IMR-90 (cell line): ENCODE data around the gene USP31. TPM values are rescaled to one million over a fixed set of nuclear protein-coding genes. Genes with fewer than 3 reads are reported as not detected.

Experiments used
- ATAC-seq: fragments of 200-7000 bp; cut with Tn5 transposase; 2 replicates; pipeline ENCODE4 v1.9.1; 2020; ENCODE audit warnings: low read depth, mild to moderate bottlenecking, moderate library complexity
- BruUV-seq: library from RNA; stranded (reverse); fragments of 400-500 nt; replicated peaks from 2 replicates; lab custom pipeline; 2021; lab: Mats Ljungman, UMichigan
- CTCF ChIA-PET: fragments of 300-600 bp; formaldehyde crosslinking; extraction: SDS; loops from one replicate; lab custom pipeline; 2021; ENCODE audit warnings: antibody characterized with exemption; lab: Yijun Ruan, JAX
- POLR2A ChIA-PET: fragments of 300-600 bp; sonication (Branson Sonifier 250); formaldehyde crosslinking; loops from one replicate; lab custom pipeline; 2022; ENCODE audit warnings: antibody characterized with exemption; ENCODE audit not compliant: unreplicated experiment; lab: Charles Lee
- DNase-seq: peaks from one replicate; pipeline ENCODE4 v3.0.0; 2013
- H2AFZ ChIP-seq: replicated peaks from 2 replicates; pipeline ENCODE3; 2013; ENCODE audit warnings: low read length, mild to moderate bottlenecking; ENCODE audit not compliant: poor library complexity
- H2AK5ac ChIP-seq: 2 replicates; pipeline ENCODE4 v1.6.1; 2013; ENCODE audit warnings: low read depth, low read length, inconsistent platforms
- H2AK9ac ChIP-seq: replicated peaks from 2 replicates; pipeline ENCODE3; 2013; ENCODE audit warnings: mild to moderate bottlenecking, low read depth, low read length, moderate library complexity; ENCODE audit not compliant: poor library complexity
- H2BK120ac ChIP-seq: 2 replicates; pipeline ENCODE4 v1.6.1; 2013; ENCODE audit warnings: low read depth, low read length, inconsistent platforms
- H2BK15ac ChIP-seq: 3 replicates; pipeline ENCODE4 v1.6.1; 2013; ENCODE audit warnings: low read depth, low read length, inconsistent platforms
- H2BK20ac ChIP-seq: 2 replicates; pipeline ENCODE4 v1.6.1; 2013; ENCODE audit warnings: low read depth, mild to moderate bottlenecking, inconsistent platforms, low read length, moderate library complexity
- H2BK5ac ChIP-seq: 2 replicates; pipeline ENCODE4 v1.6.1; 2013; ENCODE audit warnings: mild to moderate bottlenecking, low read depth, low read length, inconsistent platforms; ENCODE audit not compliant: poor library complexity, severe bottlenecking
- H3K14ac ChIP-seq: replicated peaks from 2 replicates; pipeline ENCODE4 v1.6.1; 2013; ENCODE audit warnings: low read depth, low read length, inconsistent platforms
- H3K18ac ChIP-seq: 2 replicates; pipeline ENCODE4 v1.6.1; 2013; ENCODE audit warnings: low read depth, low read length, control low read depth
- H3K23ac ChIP-seq: 2 replicates; pipeline ENCODE4 v1.6.1; 2013; ENCODE audit warnings: low read depth, low read length, inconsistent platforms
- H3K27ac ChIP-seq: 2 replicates; pipeline ENCODE4 v1.5.1; 2013; ENCODE audit warnings: mild to moderate bottlenecking, control low read depth, low read length; ENCODE audit not compliant: insufficient read depth
- H3K27me3 ChIP-seq: 2 replicates; pipeline ENCODE4 v1.6.1; 2013; ENCODE audit warnings: low read length; ENCODE audit not compliant: control insufficient read depth, insufficient read depth
- H3K36me3 ChIP-seq: 2 replicates; pipeline ENCODE4 v1.6.1; 2013; ENCODE audit warnings: low read length, mixed read lengths; ENCODE audit not compliant: control insufficient read depth, insufficient read depth
- H3K4ac ChIP-seq: 2 replicates; pipeline ENCODE4 v1.6.1; 2013; ENCODE audit warnings: low read depth, low read length, inconsistent platforms
- H3K4me1 ChIP-seq: 2 replicates; pipeline ENCODE4 v1.6.1; 2013; ENCODE audit warnings: low read length, mixed read lengths; ENCODE audit not compliant: control insufficient read depth, insufficient read depth
- H3K4me2 ChIP-seq: 2 replicates; pipeline ENCODE4 v1.6.1; 2013; ENCODE audit warnings: low read depth, mild to moderate bottlenecking, control low read depth, low read length, moderate library complexity
- H3K4me3 ChIP-seq: 2 replicates; pipeline ENCODE4 v1.5.1; 2013; ENCODE audit warnings: low read depth, mild to moderate bottlenecking, control low read depth, low read length, moderate library complexity; ENCODE audit not compliant: insufficient read depth
- H3K56ac ChIP-seq: 2 replicates; pipeline ENCODE4 v1.6.1; 2013; ENCODE audit warnings: low read length, inconsistent platforms; ENCODE audit not compliant: insufficient read depth; ENCODE audit errors: extremely low read depth
- H3K79me1 ChIP-seq, 2 experiments: 2 replicates each; pipeline ENCODE4 v1.6.1; 2013; ENCODE audit warnings: low read length in 2 of 2, inconsistent platforms in 1 of 2, low read depth in 1 of 2
- H3K9ac ChIP-seq: 2 replicates; pipeline ENCODE4 v1.6.1; 2013; ENCODE audit warnings: low read depth, low read length, control low read depth
- H3K9me1 ChIP-seq: 2 replicates; pipeline ENCODE4 v1.6.1; 2013; ENCODE audit warnings: low read length, inconsistent platforms; ENCODE audit not compliant: insufficient read depth
- H3K9me3 ChIP-seq: 2 replicates; pipeline ENCODE4 v1.6.1; 2013; ENCODE audit warnings: low read length; ENCODE audit not compliant: control insufficient read depth, insufficient read depth
- H4K20me1 ChIP-seq: 2 replicates; pipeline ENCODE4 v1.6.1; 2013; ENCODE audit warnings: low read length, inconsistent platforms; ENCODE audit not compliant: insufficient read depth
- H4K5ac ChIP-seq: 2 replicates; pipeline ENCODE4 v1.6.1; 2013; ENCODE audit warnings: mild to moderate bottlenecking, low read depth, low read length, control low read depth
- H4K8ac ChIP-seq, 2 experiments: 2 replicates each; pipeline ENCODE4 v1.6.1; 2013; ENCODE audit warnings: low read depth in 2 of 2, low read length in 2 of 2, control low read depth in 1 of 2, inconsistent platforms in 1 of 2
- H4K91ac ChIP-seq: 2 replicates; pipeline ENCODE4 v1.6.1; 2013; ENCODE audit warnings: low read depth, low read length, inconsistent platforms; ENCODE audit not compliant: insufficient read depth
- BHLHE40 ChIP-seq: fragments of 150-350 bp; IDR thresholded peaks from 2 replicates; pipeline ENCODE4 v1.6.1; 2016; ENCODE audit warnings: mild to moderate bottlenecking, low read depth, low read length
- CEBPB ChIP-seq: IDR thresholded peaks from 2 replicates; pipeline ENCODE4 v1.6.1; 2012; ENCODE audit warnings: low read depth, low read length, improper control_type of control experiment
- CHD1 ChIP-seq: IDR thresholded peaks from 2 replicates; pipeline ENCODE4 v1.6.1; 2012; ENCODE audit warnings: low read depth, low read length, improper control_type of control experiment
- CTCF ChIP-seq: conservative IDR thresholded peaks from 2 replicates; pipeline ENCODE4 v1.5.1; 2012; ENCODE audit warnings: mild to moderate bottlenecking, low read depth, low read length, improper control_type of control experiment
- ELK1 ChIP-seq: fragments of 150-350 bp; IDR thresholded peaks from 2 replicates; pipeline ENCODE4 v1.6.1; 2016; ENCODE audit warnings: low read depth, mild to moderate bottlenecking, low read length, moderate library complexity, borderline replicate concordance
- FOS ChIP-seq: fragments of 150-350 bp; IDR thresholded peaks from 2 replicates; pipeline ENCODE4 v1.6.1; 2016; ENCODE audit warnings: low read depth, low read length
- MAFK ChIP-seq: IDR thresholded peaks from 2 replicates; pipeline ENCODE4 v1.6.1; 2012; ENCODE audit warnings: low read depth, low read length, improper control_type of control experiment
- MAZ ChIP-seq: IDR thresholded peaks from 2 replicates; pipeline ENCODE4 v1.6.1; 2012; ENCODE audit warnings: low read depth, mild to moderate bottlenecking, low read length, improper control_type of control experiment, moderate library complexity, borderline replicate concordance
- MXI1 ChIP-seq: IDR thresholded peaks from 2 replicates; pipeline ENCODE4 v1.6.1; 2012; ENCODE audit warnings: low read depth, mild to moderate bottlenecking, low read length, moderate library complexity, borderline replicate concordance
- NFE2L2 ChIP-seq: fragments of 150-350 bp; IDR thresholded peaks from 2 replicates; pipeline ENCODE4 v1.6.1; 2016; ENCODE audit warnings: low read depth, mild to moderate bottlenecking, low read length
- POLR2A ChIP-seq: IDR thresholded peaks from 2 replicates; pipeline ENCODE4 v1.6.1; 2012; ENCODE audit warnings: mild to moderate bottlenecking, low read depth, low read length
- RAD21 ChIP-seq: IDR thresholded peaks from 2 replicates; pipeline ENCODE4 v1.6.1; 2012; ENCODE audit warnings: low read length, improper control_type of control experiment
- RCOR1 ChIP-seq: IDR thresholded peaks from 2 replicates; pipeline ENCODE4 v1.6.1; 2012; ENCODE audit warnings: mild to moderate bottlenecking, low read length, improper control_type of control experiment; ENCODE audit not compliant: insufficient replicate concordance
- RFX5 ChIP-seq: IDR thresholded peaks from 2 replicates; pipeline ENCODE4 v1.8.0; 2012; ENCODE audit warnings: low read depth, mild to moderate bottlenecking, low read length, moderate library complexity
- SMC3 ChIP-seq: fragments of 150-350 bp; IDR thresholded peaks from 2 replicates; pipeline ENCODE4 v1.6.1; 2016; ENCODE audit warnings: low read depth, mild to moderate bottlenecking, antibody characterized with exemption, low read length, moderate library complexity
- USF2 ChIP-seq: fragments of 150-350 bp; IDR thresholded peaks from 2 replicates; pipeline ENCODE4 v1.6.1; 2017; ENCODE audit warnings: mild to moderate bottlenecking, antibody characterized with exemption, low read length, low read depth
- WGBS, 2 experiments: methylation state at CpG; one replicate each; pipeline versions ENCODE4 v1.1.5 to v1.1.7; 2013; ENCODE audit warnings: missing lambda C conversion rate in 2 of 2; ENCODE audit not compliant: insufficient read length in 1 of 2; ENCODE audit errors: extremely low coverage in 2 of 2; 5-methylcytosine and 5-hydroxymethylcytosine counted together
- dilution Hi-C: fragments of 300-500 bp; cut with HindIII; formaldehyde crosslinking; loops from one replicate; pipeline ENCODE4 v1.14.3; 2018; ENCODE audit warnings: low sequenced_read_pairs; ENCODE audit not compliant: unreplicated experiment
- in situ Hi-C: fragments of 300-500 bp; cut with MboI; formaldehyde crosslinking; loops from 3 replicates; pipeline ENCODE4 v1.14.3; 2019; ENCODE audit warnings: low sequenced_read_pairs, inconsistent platforms, mixed read lengths
- intact Hi-C: fragments of 100-400 bp; cut with micrococcal nuclease; formaldehyde crosslinking; loops from 2 replicates; pipeline ENCODE4 v1.10.0; 2022
- polyA plus RNA-seq, 3 experiments: library from polyadenylated mRNA; depleted of rRNA; stranded (reverse); fragments of >200 nt; gene quantifications; 2 replicates each; pipeline ENCODE4 v1.2.3, GENCODE V29; 2012; ENCODE audit warnings: low replicate concordance in 1 of 3
- total RNA-seq: library from RNA; depleted of rRNA; stranded (reverse); fragments of >200 nt; gene quantifications from 2 replicates; pipeline ENCODE4 v1.2.3, GENCODE V29; 2012

Gene USP31
- total and polyA plus RNA-seq, 2 of the 4 experiments (the other 2 are of a cell fraction), result 2.9 to 3.4 TPM

- Histone ChIP-seq H3K9ac (no peak overlapping the region), H3K9me3 (no peaks in the 10 kb centered on the region), H2BK15ac (no peak overlapping the region), H4K91ac (no peak overlapping the region), H2BK120ac (no peak overlapping the region), H3K4ac (no peak overlapping the region), H3K9me1 (peaks cover 6% of the 10 kb centered on the region), H3K4me2 (no peak overlapping the region), H3K18ac (no peak overlapping the region), H2BK5ac (no peak overlapping the region), H3K27me3 (no peaks in the 10 kb centered on the region), H2AK5ac (no peak overlapping the region), H3K36me3 (no peaks in the 10 kb centered on the region), H4K8ac (no peak overlapping the region), H3K4me1 (peaks cover 9% of the 10 kb centered on the region), H2AK9ac (no peak overlapping the region), H3K27ac (no peak overlapping the region), H4K5ac (no peak overlapping the region), H3K14ac (no peak overlapping the region), H3K4me3 (no peak overlapping the region), H3K23ac (no peak overlapping the region), H3K79me1 (peaks cover 17 to 56% of the 10 kb centered on the region in 2 experiments; a peak in 3 of 4 replicates), H3K56ac (no peak overlapping the region), H4K20me1 (peaks cover 59% of the 10 kb centered on the region), H2BK20ac (no peak overlapping the region), H2AFZ (no peak overlapping the region)
- in situ Hi-C loops (no loop called here), dilution Hi-C loops (no loop called here), intact Hi-C loops (no loop called here)
- 100% methylated on average over 1 of the region's 5 CpGs; no CpG with 5 or more reads in 1 of the 2 experiments for WGBS, 2 experiments
- TF ChIP-seq RCOR1 (no peak), FOS (no peak), BHLHE40 (no peak), MXI1 (no peak), MAFK (no peak), USF2 (no peak), SMC3 (no peak), CHD1 (no peak), POLR2A (no peak), CEBPB (no peak), RAD21 (no peak), RFX5 (no peak), MAZ (no peak), CTCF (no peak), ELK1 (no peak), NFE2L2 (no peak)
- no TSS peak for BruUV-seq
- POLR2A ChIA-PET, result no interaction called here
- CTCF ChIA-PET, result interaction anchor here (1.0 kb wide), 1 partner anchor 12 kb away, joined by 4 read pairs; no protein-coding TSS in a partner anchor
- ATAC-seq (no peak), DNase-seq (no peak)
These were observed 21.2 kb downstream of the USP31 start for GRCh38 chr16:23128056-23128455.
